Measurements from ENCODE around the gene NDOR1. TPM values are rescaled to one million over a fixed set of nuclear protein-coding genes. Genes with fewer than 3 reads are reported as not detected.

Gene NDOR1
- total RNA-seq, 1 donor from 2014 or later: 39.4 TPM

DNA sequence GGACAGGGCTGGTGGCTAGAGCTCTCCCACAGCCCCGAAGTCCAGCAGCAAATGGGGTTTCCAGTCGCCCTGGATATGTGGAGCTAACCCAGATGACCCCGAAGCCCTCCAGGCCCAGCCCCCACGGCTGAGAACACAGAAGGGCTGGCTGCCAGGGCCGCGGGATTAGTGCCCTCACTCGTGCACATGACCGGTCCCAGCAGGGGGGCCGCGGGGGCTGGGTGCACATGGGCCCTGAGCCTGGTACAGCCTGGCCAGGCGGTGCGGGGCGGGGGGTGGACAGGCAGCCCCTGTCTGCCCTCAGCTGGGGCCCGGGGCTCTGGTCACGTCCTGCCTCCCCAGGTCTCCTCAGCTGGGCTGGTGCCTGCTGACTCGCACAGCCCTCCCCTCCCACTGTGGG, 11.1 kb upstream of the NDOR1 start:
- Mint-ChIP-seq H3K9me3 (no peaks in the 10 kb centered on the region), H3K4me3 (no peak overlapping the region), H3K36me3 (ENCODE audit: low read depth) (no peaks in the 10 kb centered on the region), H3K27ac (ENCODE audit: unreplicated experiment) (no peak overlapping the region), H3K4me1 (peaks cover 4% of the 10 kb centered on the region), H3K27me3 (ENCODE audit: low read depth) (no peaks in the 10 kb centered on the region)
- TF ChIP-seq, protein P1, sequence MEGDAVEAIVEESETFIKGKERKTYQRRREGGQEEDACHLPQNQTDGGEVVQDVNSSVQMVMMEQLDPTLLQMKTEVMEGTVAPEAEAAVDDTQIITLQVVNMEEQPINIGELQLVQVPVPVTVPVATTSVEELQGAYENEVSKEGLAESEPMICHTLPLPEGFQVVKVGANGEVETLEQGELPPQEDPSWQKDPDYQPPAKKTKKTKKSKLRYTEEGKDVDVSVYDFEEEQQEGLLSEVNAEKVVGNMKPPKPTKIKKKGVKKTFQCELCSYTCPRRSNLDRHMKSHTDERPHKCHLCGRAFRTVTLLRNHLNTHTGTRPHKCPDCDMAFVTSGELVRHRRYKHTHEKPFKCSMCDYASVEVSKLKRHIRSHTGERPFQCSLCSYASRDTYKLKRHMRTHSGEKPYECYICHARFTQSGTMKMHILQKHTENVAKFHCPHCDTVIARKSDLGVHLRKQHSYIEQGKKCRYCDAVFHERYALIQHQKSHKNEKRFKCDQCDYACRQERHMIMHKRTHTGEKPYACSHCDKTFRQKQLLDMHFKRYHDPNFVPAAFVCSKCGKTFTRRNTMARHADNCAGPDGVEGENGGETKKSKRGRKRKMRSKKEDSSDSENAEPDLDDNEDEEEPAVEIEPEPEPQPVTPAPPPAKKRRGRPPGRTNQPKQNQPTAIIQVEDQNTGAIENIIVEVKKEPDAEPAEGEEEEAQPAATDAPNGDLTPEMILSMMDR (conservative IDR thresholded peaks at IDR 0.05): no peak
- no peak for DNase-seq (ENCODE audit: low read depth, low spot score)

DNA sequence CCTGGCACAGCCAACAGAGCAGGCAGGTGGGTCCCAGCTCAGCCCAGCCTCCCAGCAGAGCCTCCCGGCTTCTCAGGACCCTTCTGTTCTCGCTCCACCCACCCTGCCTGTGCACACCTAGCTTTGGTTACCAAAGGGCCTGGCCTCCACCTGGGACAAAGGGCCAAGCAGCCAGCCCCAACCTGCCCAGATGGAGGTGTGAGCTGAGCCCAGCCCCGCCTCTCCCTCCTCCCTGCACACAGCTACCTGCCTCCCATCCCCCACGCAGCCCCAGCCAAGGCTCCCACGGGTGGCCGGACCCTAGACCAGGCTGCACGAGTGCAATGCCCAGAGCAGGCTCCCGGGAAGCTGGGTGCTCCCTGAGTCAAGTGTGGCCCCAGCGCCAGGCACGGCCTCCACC, 10.6 kb upstream of the NDOR1 start:
- no peak for DNase-seq (ENCODE audit: low read depth, low spot score)
- no peak overlapping the region for H3K27ac Mint-ChIP-seq (ENCODE audit: unreplicated experiment)
- no peaks in the 10 kb centered on the region for H3K36me3 Mint-ChIP-seq (ENCODE audit: low read depth)
- no peaks in the 10 kb centered on the region for H3K27me3 Mint-ChIP-seq (ENCODE audit: low read depth)
- H3K4me1 Mint-ChIP-seq: no peaks in the 10 kb centered on the region
- H3K4me3 Mint-ChIP-seq: no peak overlapping the region
- TF ChIP-seq, protein P1 (conservative IDR thresholded peaks at IDR 0.05): no peak
- H3K9me3 Mint-ChIP-seq: no peaks in the 10 kb centered on the region

DNA sequence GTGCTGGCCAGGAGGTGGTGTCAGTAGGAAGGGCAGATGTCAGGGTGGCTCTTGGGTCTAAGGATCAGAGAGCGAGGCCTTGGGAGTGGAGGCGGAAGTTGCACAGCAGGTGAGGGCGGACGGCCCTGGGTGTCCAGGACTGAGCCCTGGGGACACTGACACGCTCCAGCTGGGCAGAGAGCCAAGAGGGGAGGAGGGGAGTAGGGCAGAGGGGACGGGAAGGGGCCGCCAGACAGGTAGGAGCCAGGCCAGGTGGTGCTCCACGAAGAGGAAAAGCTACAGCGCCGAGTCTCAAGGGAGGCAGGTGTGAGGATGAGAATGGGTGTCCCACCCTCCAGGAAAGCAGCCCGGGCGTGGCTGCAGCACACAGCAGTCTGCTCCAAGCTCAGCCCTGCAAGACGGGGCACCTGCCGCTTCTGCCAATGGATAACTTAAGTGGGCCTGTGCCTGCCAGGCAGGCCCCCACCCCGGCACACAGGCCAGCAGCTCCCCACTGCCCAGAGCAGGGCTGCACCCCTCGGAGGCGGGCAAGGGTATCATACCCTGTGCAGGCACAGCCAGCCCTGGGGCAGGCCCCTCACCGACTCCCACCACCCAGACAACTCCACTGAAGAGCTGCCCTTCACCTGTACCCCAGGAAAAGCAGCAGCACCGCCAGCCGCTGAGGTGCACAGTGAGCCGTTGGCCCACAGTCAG, 9.8 kb upstream of the NDOR1 start:
- Mint-ChIP-seq H3K27ac (ENCODE audit: unreplicated experiment) (no peak overlapping the region), H3K9me3 (no peaks in the 10 kb centered on the region), H3K4me3 (peak overlapping the region; percentile 62), H3K36me3 (ENCODE audit: low read depth) (no peaks in the 10 kb centered on the region), H3K4me1 (no peaks in the 10 kb centered on the region), H3K27me3 (ENCODE audit: low read depth) (no peaks in the 10 kb centered on the region)
- DNase-seq (ENCODE audit: low read depth, low spot score): no peak
- TF ChIP-seq, protein P1 (conservative IDR thresholded peaks at IDR 0.05): no peak

DNA sequence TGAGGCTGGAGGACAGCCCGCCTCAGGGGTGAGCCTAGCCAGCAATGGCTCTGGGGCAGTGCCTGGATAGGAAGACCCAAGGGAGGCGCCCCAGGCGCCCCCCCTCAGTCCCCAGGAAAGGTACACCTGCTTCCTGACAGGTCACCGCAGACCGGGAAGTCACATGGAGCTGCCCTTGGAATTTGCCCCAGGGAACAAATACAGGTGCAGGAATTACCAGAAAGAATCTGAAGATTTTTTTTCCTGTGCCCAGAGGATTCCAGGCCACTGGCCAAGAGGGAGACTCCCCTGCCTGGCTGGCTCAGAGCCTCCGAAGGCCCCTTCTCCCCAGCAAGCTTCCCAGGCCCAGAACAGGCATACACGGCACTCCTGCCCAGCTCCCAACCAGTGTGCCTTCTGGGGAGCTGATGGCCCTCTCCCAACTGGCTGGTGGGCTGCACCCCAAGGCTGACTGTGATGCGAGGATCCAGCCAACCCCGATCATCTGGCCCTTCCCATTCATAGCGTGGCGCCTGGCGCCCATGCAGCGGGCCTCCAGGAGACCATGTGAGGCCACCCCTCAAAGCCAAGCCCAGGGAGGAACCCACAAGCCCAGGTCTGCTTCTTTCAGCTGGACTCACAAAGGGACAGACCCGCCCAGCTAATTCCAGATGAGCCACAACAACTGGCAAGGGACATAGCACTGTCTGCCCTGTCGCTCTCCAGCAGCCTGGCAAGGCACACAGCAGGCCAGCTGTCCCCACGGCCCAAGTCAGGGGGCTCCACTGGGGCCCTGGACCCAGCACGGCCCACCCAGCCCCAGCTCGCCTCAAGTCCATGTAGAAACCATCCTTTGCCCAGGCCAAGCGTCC, 7.2 kb upstream of the NDOR1 start:
- Mint-ChIP-seq H3K27ac (ENCODE audit: unreplicated experiment) (no peak overlapping the region), H3K36me3 (ENCODE audit: low read depth) (no peaks in the 10 kb centered on the region), H3K9me3 (no peaks in the 10 kb centered on the region), H3K4me3 (peak overlapping the region; percentile 72), H3K4me1 (peaks cover 12% of the 10 kb centered on the region), H3K27me3 (ENCODE audit: low read depth) (no peaks in the 10 kb centered on the region)
- DNase-seq (ENCODE audit: low read depth, low spot score): no peak
- TF ChIP-seq, protein P1 (conservative IDR thresholded peaks at IDR 0.05): no peak

DNA sequence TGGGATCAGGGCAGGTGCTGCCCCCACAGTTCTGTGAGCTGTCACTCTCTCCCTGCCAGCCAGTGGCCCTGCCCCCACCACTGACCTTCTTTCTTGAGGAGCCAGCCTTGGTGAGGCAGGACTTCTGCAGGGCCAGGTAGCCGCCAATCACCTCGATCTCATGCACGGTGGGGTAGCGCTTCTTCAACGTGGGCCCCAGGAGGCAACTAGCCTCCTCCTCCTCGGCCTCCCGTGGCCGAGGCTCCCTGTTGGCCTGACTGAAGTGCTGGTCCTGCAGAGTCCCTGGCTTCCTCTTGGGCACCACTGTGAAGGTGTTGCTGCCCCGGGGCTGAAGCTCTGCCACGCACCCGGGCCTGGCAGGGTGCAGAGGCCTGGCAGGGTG, 6.6 kb upstream of the NDOR1 start:
- Mint-ChIP-seq H3K27ac (ENCODE audit: unreplicated experiment) (no peak overlapping the region), H3K9me3 (no peaks in the 10 kb centered on the region), H3K36me3 (ENCODE audit: low read depth) (no peaks in the 10 kb centered on the region), H3K4me1 (peaks cover 12% of the 10 kb centered on the region), H3K4me3 (peak overlapping the region; percentile 91), H3K27me3 (ENCODE audit: low read depth) (no peaks in the 10 kb centered on the region)
- TF ChIP-seq, protein P1 (conservative IDR thresholded peaks at IDR 0.05): no peak
- no peak for DNase-seq (ENCODE audit: low read depth, low spot score)
